GM20000 (cell line): Measurements from ENCODE around the gene TDRD10.
"Not testable (repeated sequence)": the region's sequence is repeated elsewhere in the genome, so short reads cannot be mapped to it uniquely, and the experiment has no call there.

ENCODE experiments used
- DNase-seq: peaks from one replicate; pipeline ENCODE4 v3.0.0; 2012; ENCODE audit warnings: low spot score
- CTCF ChIP-seq: IDR thresholded peaks from 2 replicates; pipeline ENCODE4 v1.5.1; 2012; ENCODE audit warnings: mild to moderate bottlenecking, control low read depth; ENCODE audit errors: extremely low read depth, missing control alignments

TDRD10 gene

GRCh38 chr1:154479764-154480421, 22.1 kb upstream of the TDRD10 start:
- peak; percentile 92 for TF ChIP-seq CTCF
- peak; percentile 81 for DNase-seq

DNA sequence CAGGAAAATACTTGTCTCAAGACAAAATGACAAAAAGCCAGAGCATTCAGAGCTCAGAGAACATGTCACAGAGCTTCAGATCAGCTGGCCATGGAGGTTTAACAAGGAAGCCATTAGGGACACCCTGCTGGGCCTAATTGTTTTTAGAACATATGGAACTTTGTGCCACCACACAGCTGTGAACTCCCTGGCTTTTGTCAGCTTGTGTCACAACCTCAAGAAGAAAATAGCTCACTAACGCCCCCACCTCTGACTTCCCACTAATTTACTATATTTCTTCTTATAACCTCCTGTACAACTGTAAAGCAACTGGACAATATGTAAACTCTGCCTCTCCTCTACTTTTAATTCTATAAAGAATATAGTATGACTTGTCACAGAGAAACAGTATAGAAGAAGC, 21.0 kb upstream of the TDRD10 start:
- DNase-seq, result no peak
- no peak for TF ChIP-seq CTCF

- no peak for DNase-seq
- no peak for TF ChIP-seq CTCF
These were observed 17.8 kb upstream of the TDRD10 start for GRCh38 chr1:154483941-154484803.

DNA sequence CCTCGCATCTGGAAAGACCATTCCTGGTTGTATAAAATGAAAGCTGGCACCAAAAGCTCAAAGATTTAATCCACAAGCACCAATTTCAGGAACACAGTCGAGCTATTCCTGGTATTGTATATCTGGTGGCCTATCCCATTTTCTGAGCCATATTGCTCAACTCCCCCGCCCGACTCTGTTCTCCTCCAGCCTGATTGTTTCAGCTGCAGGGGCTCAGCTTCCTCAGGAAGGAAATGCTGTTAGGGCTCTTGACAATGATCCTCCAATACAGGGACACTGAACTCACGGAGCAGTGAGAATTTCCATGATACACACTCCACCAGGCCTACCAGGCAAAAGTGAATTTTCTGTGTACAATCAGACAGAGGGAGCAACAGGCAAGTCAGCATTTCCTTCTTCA, 16.9 kb upstream of the TDRD10 start:
- TF ChIP-seq CTCF, result no peak
- no peak for DNase-seq

GRCh38 chr1:154485910-154486496, 16.0 kb upstream of the TDRD10 start:
- no peak for TF ChIP-seq CTCF
- no peak for DNase-seq

DNA sequence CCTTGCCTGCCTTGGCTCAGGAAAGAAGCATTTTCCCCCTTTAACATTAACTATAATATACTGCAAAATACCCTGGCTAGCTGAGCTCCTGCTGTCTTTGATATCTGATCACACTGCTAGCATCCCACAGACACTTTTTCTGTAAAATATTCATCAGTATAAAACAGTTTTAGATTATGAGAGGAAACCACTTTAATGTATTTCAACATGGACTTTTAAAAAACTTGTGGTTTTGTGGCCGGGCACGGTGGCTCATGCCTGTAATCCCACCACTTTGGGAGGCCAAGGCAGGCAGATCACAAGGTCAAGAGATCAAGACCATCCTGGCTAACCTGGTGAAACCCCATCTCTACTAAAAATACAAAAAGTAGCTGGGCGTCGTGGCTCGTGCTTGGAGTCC, 15.3 kb upstream of the TDRD10 start:
- not testable (repeated sequence) for DNase-seq

- DNase-seq, result no peak
- TF ChIP-seq CTCF, result no peak
These were observed 13.1 kb upstream of the TDRD10 start for GRCh38 chr1:154488922-154489321.
